Globus pallidus (tissue), 1 donor: ENCODE data around the gene APOOL.

ENCODE experiments used
- DNase-seq: peaks from one replicate; pipeline ENCODE4 v3.0.0-alpha.2; 2015; ENCODE audit warnings: low spot score

Gene APOOL

DNA sequence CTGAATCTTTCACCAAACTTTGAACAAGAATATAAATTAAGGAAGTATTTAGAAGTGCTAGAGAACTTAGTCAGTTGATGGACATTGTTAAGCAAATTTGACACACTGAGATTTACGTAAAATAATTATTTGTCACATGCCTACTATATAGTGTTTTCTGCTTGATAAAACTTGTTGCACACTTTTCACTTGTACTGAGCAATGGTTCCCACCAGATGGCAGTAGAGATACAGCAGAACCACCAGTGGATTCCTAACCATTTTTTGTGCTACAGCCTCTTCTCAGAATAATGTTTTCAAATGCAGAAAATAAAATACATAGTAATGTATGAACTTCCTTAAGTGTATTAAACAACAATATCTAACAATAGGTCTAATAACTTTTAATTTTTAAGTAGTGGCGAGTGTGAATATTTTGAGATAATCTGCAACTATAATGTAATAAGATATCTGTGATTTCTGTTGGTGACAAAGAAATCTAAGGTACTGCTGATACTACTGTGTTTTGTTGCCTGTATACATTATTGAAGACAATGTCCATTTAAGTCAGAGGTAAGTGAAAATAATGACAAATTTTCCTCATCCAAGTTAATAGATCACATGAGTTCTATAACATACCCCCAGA, 81.2 kb downstream of the APOOL start:
- peak; percentile 5 for DNase-seq

DNA sequence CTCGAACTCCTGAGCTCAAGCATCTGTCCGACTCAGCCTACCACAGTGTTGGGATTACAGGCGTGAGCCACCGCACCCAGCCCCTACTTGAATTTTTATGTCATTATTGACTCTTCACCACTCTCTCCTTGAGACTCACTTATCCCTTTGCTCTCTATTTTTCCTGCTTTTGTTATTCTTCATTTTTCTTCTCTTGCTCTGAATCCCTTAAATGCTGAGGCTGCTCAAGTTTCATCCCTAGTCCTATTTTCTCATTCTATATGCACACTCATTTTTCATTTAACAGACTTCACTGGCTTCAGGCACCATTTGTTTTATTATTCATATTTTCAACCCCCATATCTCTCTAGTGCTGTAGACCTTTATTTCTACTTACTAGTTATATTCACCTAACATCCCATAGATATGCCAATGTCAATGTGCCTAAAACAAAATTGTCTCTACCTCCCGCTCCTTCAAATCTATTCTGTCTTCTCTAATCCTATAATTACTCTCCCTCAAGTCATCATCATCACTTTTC, 85.7 kb downstream of the APOOL start:
- DNase-seq = no peak

DNA sequence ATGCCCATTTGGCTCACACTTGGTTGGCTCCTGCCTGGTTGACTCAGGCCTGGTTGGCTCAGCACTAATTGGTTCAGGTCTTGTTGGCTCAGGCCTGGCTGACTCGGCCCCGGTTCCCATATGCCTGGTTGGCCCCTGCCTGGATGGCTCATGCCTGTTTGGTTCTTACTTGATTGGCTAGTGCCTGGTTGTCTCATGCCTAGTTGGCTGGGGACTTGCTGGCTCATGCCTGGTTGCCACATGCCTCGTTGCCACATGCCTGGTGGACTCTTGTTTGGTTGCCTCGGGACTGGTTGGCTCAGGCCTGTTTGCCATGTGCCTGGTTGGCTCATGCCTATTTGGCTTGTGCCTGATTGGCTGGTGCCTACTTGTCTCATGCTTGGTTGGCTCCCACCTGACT, 103.7 kb downstream of the APOOL start:
- no peak for DNase-seq

DNA sequence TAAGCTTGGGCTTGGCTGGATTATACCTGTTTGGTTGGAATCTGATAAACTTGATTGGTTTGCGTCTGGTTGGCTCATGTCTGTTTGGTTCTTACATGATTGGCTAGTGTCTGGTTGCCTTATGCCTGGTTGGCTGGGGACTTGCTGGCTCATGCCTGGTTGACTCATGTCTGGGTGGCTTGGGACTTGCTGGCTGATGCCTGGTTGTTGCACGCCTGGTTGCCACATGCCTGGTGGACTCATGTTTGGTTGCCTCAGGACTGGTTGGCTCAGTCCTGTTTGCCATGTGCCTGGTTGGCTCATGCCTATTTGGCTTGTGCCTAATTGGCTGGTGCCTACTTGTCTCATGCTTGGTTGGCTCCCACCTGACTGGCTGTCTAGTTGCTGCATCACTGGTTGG, 104.5 kb downstream of the APOOL start:
- DNase-seq = no peak

DNA sequence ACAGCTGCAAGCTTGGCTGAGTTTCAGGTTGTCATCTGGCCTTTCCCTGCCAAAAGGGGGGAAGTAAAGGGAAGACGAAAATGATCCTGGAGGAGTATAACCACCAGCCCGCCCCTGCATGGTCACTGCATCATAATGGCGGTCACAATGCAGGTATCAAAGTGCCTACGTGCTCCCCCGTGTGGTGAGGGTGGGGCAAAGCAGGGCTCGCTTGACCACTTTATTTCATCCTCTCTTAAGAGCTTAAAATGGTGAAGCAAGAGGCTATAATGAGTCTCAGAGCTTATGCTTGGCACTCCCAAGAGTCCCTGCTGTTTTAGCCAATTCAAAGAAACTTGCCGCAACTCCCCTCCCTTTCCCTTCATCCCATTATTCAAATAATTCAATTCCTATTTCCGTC, 105.6 kb downstream of the APOOL start:
- no peak for DNase-seq

DNA sequence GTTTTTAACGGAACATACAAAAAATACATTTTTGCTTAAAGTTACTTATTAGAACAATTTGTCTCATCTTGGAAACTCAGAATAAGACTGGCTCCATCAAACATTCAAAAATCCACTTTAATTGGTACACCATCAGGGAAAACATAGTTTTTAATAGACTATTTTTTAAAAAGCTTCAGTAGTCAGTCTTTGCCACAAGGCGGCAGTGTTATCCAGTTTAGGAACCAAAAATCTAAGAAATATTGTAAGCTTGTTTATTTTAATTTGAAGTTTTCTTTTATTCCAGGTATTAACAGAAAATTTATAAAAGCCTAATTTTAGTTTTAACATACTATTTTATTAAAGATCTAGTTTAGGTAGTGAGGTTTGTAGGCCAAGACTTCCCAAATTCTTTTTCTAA, 107.7 kb downstream of the APOOL start:
- DNase-seq = no peak

DNA sequence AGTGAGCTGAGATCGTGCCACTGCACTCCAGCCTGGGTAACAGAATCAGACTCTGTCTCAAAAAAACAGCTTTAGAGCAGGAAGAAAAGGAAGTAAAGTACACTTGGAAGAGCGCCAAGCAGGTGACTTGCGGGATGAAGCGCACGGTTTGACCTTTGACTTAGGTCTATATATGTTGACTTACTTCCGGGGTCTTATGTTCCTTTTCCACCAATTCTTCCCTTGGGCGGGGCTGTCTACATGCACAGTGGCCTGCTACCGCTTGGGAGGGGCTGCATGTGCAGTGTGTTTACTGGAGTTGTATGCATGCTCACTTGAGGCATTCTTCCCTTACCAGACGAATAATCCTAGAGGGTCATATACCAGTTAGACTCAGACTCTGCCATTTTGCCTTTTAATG, 108.6 kb downstream of the APOOL start:
- no peak for DNase-seq

DNA sequence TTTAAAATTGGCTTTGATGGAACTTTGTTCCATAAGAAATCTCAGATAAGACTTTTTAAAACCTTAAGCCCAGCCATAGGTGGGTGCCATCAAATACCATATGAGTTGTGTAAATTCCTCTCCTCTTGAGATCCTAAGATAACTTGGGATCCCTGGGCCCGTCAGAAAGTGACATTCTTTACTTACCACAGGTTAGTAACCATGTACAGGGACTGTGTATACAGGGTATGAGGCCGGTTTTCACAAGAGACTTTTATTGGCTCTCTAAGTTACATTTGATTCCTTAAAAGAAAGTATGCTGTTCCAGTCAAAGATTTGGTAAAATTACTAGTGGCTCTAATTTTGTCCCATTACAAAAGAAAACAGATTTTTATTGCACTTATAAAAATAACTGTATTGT, 110.1 kb downstream of the APOOL start:
- no peak for DNase-seq

DNA sequence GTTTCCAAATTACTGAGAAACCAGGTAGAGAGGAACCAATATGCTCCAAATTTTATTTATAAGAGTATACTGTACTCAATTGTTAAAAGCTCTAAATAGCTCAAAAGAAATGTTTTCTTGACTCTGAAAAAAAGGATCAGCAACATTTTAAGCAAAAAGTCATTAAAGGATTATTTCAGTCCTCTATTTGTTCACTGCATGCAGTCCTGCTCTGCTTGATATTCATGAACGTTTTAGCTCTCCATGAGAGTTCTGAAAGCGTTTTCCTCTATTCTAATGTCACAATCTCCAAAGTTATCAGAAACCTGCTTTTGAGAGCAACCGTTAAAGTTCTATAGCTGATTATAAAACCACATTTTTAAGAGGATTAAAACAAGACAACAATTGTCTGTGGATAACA, 110.5 kb downstream of the APOOL start:
- no peak for DNase-seq

DNA sequence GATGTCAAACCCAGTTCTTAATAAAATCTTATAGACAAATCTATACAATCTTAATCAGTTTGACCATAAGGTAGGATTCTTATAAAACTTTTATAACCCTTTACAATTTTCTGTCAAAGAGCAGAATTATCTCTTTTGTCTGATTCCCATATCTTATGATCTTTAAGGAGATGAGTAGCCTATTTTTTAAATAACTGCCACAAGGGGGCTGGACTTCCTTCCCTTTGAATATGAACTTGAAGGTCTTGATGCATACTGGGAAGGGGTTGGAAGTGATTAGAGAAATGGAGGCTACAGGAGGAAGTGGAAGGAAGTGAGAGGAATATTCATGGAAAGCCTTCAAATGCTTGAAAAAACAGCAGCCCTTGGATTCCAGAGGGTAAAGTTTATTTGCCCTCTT, 111.1 kb downstream of the APOOL start:
- no peak for DNase-seq

DNA sequence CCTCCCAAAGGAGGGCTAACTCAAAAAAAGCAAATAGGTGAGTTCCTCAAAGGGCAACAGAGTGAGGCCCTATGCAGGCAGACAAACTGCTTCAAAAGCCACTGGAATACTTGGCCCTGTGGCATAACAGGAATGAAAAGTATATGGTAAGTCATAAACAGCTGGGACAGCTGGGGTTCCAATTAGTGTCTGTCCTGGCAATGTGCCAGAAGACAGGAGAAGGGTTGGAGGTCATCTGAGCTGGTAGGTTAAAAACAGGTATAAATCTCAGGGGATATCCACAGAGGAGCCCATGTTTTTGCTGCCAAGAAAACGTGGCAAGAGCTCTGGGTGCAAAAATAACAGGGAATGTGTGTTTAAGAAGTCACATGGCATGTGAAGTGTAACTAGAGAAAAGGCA, 111.6 kb downstream of the APOOL start:
- no peak for DNase-seq

DNA sequence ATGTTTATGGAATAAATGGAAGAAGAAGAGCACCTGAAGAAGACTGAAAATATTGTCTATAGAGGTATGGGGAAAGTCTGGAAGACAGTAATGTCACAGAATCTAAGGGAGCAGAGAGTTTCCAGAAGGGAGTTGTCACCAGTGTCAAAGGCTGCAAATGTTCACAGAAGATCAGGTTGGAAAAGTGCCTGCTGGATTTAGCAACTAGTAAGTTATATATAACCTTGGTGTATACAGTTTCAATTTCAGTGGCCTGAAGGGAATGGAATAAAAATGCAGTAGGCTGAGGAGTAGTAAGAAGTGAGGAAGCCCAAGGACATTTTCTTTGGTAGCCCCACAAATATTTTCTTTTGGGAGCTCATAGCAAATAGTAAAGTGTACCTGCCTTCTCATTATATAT, 132.7 kb downstream of the APOOL start:
- no peak for DNase-seq

DNA sequence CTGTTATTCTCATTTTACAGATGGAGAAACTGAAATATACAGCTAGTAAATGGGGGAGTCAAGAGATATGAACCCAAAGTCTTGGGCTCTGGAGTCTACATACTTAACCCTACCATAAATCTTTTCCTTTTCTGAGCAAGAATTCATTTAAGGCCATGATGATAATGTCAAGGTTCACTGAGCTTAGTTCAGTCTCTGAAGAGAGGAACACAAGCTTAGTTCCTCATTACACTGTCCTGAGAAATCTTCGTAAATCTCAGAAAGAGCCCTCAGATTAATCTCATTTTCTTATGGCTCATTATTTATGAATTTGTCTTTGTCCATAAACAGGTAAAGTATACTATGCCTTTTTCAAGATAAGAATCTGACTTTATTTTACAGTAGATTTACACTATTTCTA, 135.7 kb downstream of the APOOL start:
- no peak for DNase-seq

DNA sequence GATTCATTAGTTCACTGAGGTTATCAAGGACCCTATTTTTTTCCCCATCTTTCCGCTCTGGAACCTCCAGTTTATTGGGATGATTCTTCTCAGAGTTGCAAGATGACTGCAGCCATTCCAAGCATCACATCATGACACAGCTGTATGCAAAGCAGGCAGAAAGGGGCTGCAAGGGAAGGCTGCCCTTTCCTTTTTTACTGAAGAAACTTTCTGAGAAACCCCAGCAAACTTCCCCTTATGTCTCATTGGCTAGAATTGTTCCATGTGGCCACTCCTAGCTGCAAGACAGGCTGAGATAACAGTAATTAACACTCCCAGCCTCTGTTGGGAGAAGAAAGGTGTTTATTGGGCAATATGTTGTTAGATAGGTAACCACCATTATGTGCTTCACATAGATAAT, 137.3 kb downstream of the APOOL start:
- no peak for DNase-seq
